ENCODE results near the gene CEL. TPM values are rescaled to one million over a fixed set of nuclear protein-coding genes. Genes with fewer than 3 reads are reported as not detected.

Gene CEL
- total RNA-seq, 1 experiment from 2014 or later = 6.9 TPM

DNA sequence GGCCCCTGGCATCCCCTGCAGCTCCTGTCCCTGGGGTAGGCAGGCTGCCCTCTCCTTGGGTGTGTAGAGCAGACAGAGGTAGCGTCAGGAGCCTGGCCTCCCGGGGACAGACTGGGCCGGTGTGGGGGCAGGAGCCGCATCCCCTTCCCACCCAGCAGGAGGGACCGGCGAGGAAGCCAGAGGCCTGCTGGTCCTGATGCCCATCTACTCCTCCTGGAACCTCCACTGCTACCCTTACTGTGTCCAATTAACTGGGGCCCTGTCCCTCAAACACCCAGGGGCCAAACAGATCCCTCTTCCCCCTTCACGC is 43.6 kb downstream of the CEL start:
- TF ChIP-seq, protein P1, sequence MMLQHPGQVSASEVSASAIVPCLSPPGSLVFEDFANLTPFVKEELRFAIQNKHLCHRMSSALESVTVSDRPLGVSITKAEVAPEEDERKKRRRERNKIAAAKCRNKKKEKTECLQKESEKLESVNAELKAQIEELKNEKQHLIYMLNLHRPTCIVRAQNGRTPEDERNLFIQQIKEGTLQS (IDR thresholded peaks at IDR 0.05) = no peak
- TF ChIP-seq JUND (IDR thresholded peaks at IDR 0.05) (no peak), POLR2A (IDR thresholded peaks at IDR 0.05; ENCODE audit: borderline replicate concordance, extremely low read depth, insufficient read depth, insufficient read length) (no peak), ELF1 (IDR thresholded peaks at IDR 0.05; ENCODE audit: borderline replicate concordance, low read depth) (no peak), ZNF274 (IDR thresholded peaks at IDR 0.05; ENCODE audit: low read depth, low read length) (no peak), SP1 (IDR thresholded peaks at IDR 0.05; ENCODE audit: low read depth) (no peak), CEBPB (IDR thresholded peaks at IDR 0.05; ENCODE audit: low read depth) (no peak), CBX3 (IDR thresholded peaks at IDR 0.05; ENCODE audit: low read depth) (no peak), FOSL1 (IDR thresholded peaks at IDR 0.05; ENCODE audit: low read depth) (no peak), SIN3A (IDR thresholded peaks at IDR 0.05; ENCODE audit: low read depth) (no peak), EZH2phosphoT487 (IDR thresholded peaks at IDR 0.05; ENCODE audit: borderline replicate concordance) (no peak), SRF (IDR thresholded peaks at IDR 0.05; ENCODE audit: low read depth) (no peak), EGR1 (IDR thresholded peaks at IDR 0.05; ENCODE audit: low read depth) (no peak), ZFX (IDR thresholded peaks at IDR 0.05) (no peak), EZH2 (IDR thresholded peaks at IDR 0.05) (no peak), RAD21 (IDR thresholded peaks at IDR 0.05; ENCODE audit: low read depth) (no peak)
- TF ChIP-seq, protein P2, sequence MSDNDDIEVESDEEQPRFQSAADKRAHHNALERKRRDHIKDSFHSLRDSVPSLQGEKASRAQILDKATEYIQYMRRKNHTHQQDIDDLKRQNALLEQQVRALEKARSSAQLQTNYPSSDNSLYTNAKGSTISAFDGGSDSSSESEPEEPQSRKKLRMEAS (IDR thresholded peaks at IDR 0.05) = no peak
- TF ChIP-seq, protein P3, sequence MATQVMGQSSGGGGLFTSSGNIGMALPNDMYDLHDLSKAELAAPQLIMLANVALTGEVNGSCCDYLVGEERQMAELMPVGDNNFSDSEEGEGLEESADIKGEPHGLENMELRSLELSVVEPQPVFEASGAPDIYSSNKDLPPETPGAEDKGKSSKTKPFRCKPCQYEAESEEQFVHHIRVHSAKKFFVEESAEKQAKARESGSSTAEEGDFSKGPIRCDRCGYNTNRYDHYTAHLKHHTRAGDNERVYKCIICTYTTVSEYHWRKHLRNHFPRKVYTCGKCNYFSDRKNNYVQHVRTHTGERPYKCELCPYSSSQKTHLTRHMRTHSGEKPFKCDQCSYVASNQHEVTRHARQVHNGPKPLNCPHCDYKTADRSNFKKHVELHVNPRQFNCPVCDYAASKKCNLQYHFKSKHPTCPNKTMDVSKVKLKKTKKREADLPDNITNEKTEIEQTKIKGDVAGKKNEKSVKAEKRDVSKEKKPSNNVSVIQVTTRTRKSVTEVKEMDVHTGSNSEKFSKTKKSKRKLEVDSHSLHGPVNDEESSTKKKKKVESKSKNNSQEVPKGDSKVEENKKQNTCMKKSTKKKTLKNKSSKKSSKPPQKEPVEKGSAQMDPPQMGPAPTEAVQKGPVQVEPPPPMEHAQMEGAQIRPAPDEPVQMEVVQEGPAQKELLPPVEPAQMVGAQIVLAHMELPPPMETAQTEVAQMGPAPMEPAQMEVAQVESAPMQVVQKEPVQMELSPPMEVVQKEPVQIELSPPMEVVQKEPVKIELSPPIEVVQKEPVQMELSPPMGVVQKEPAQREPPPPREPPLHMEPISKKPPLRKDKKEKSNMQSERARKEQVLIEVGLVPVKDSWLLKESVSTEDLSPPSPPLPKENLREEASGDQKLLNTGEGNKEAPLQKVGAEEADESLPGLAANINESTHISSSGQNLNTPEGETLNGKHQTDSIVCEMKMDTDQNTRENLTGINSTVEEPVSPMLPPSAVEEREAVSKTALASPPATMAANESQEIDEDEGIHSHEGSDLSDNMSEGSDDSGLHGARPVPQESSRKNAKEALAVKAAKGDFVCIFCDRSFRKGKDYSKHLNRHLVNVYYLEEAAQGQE (IDR thresholded peaks at IDR 0.05; ENCODE audit: low read depth) = no peak
- TF ChIP-seq, protein P4, sequence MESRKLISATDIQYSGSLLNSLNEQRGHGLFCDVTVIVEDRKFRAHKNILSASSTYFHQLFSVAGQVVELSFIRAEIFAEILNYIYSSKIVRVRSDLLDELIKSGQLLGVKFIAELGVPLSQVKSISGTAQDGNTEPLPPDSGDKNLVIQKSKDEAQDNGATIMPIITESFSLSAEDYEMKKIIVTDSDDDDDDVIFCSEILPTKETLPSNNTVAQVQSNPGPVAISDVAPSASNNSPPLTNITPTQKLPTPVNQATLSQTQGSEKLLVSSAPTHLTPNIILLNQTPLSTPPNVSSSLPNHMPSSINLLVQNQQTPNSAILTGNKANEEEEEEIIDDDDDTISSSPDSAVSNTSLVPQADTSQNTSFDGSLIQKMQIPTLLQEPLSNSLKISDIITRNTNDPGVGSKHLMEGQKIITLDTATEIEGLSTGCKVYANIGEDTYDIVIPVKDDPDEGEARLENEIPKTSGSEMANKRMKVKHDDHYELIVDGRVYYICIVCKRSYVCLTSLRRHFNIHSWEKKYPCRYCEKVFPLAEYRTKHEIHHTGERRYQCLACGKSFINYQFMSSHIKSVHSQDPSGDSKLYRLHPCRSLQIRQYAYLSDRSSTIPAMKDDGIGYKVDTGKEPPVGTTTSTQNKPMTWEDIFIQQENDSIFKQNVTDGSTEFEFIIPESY (IDR thresholded peaks at IDR 0.05; ENCODE audit: extremely low read depth, insufficient replicate concordance, low read length) = no peak
- TF ChIP-seq, protein P5, sequence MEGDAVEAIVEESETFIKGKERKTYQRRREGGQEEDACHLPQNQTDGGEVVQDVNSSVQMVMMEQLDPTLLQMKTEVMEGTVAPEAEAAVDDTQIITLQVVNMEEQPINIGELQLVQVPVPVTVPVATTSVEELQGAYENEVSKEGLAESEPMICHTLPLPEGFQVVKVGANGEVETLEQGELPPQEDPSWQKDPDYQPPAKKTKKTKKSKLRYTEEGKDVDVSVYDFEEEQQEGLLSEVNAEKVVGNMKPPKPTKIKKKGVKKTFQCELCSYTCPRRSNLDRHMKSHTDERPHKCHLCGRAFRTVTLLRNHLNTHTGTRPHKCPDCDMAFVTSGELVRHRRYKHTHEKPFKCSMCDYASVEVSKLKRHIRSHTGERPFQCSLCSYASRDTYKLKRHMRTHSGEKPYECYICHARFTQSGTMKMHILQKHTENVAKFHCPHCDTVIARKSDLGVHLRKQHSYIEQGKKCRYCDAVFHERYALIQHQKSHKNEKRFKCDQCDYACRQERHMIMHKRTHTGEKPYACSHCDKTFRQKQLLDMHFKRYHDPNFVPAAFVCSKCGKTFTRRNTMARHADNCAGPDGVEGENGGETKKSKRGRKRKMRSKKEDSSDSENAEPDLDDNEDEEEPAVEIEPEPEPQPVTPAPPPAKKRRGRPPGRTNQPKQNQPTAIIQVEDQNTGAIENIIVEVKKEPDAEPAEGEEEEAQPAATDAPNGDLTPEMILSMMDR (IDR thresholded peaks at IDR 0.05 in 2 of 3, conservative IDR thresholded peaks at IDR 0.05 in 1 of 3; ENCODE audit: borderline replicate concordance in 1 of 3, insufficient read depth in 1 of 3, low read depth in 2 of 3, low read length in 2 of 3) = no peak
- no peak overlapping the region for H2AFZ ChIP-seq (ENCODE audit: low read depth, low read length, poor library complexity, severe bottlenecking)
- no peak for DNase-seq (ENCODE audit: low read depth, low spot score)
- H3K27ac ChIP-seq (ENCODE audit: low read depth, low read length) = no peak overlapping the region
- H3K9me2 ChIP-seq (ENCODE audit: insufficient read depth) = no peaks in the 10 kb centered on the region
- no peaks in the 10 kb centered on the region for H3K27me3 ChIP-seq (ENCODE audit: insufficient read depth, low read length)
- POLR2A ChIA-PET = interaction anchor here (0.7 kb wide), 1 partner anchor 1220 kb away, joined by 3 read pairs; no protein-coding TSS in a partner anchor
- RAD21 ChIA-PET (ENCODE audit: low non-redundant PET in 1 of 2, low total read pairs in 2 of 2, uncharacterized antibody in 2 of 2, unreplicated experiment in 2 of 2) = interaction anchor here in 1 of 2 experiments (0.6 kb wide), 1 partner anchor 354 kb away, joined by 3 read pairs; the partner anchor contains the start of gene CACFD1
- no peak overlapping the region for H3K4me2 ChIP-seq (ENCODE audit: low read length)
- peaks cover 24 to 55% of the 10 kb centered on the region in 2 experiments for H3K36me3 ChIP-seq (ENCODE audit: control insufficient read depth in 1 of 2, insufficient read depth in 2 of 2, low read length in 2 of 2)
- intact Hi-C loops (cut with micrococcal nuclease) = no loop called here
- no peak overlapping the region for H3K4me3 ChIP-seq (replicated peaks in 1 of 2; ENCODE audit: low read depth in 1 of 2, low read length in 2 of 2)
- no peaks in the 10 kb centered on the region for H3K79me2 ChIP-seq (ENCODE audit: insufficient read depth, low read length)
- no peaks in the 10 kb centered on the region for H4K20me1 ChIP-seq (ENCODE audit: insufficient read depth)
- H3K9me3 ChIP-seq (ENCODE audit: control insufficient read depth in 1 of 2, insufficient read depth in 1 of 2, low read depth in 1 of 2, low read length in 2 of 2) = no peaks in the 10 kb centered on the region
- ATAC-seq = no peak
- CTCF ChIA-PET = interaction anchor here (2.1 kb wide), 1 partner anchor 39 kb away, joined by 7 read pairs; no protein-coding TSS in a partner anchor
- H3K9ac ChIP-seq (ENCODE audit: low read length) = no peak overlapping the region
- no peaks in the 10 kb centered on the region for H3K4me1 ChIP-seq (ENCODE audit: control insufficient read depth in 1 of 2, insufficient read depth in 2 of 2, low read length in 2 of 2)
- no TSS peak for BruUV-seq (replicated peaks)
